Suprapubic skin (tissue), 4 donors: ENCODE results near the gene KCND3. TPM values are rescaled to one million over a fixed set of nuclear protein-coding genes. Genes with fewer than 3 reads are reported as not detected.
A peak's percentile ranks its signal among the peaks of the same experiment; 100 is the strongest.

ENCODE experiments used
- DNase-seq, 2 donors: peaks; one replicate each; pipeline ENCODE4 v3.0.0-alpha.2; 2019; ENCODE audit warnings: low spot score in 2 of 2
- H3K27ac ChIP-seq: fragments of 200-600 bp; sonication (generic); one replicate; pipeline ENCODE4 v1.5.1; 2019
- H3K27me3 ChIP-seq: fragments of 200-600 bp; sonication (generic); one replicate; pipeline ENCODE4 v1.5.1; 2019
- H3K36me3 ChIP-seq: fragments of 200-600 bp; sonication (generic); one replicate; pipeline ENCODE4 v1.5.1; 2019
- H3K4me1 ChIP-seq: fragments of 200-600 bp; sonication (generic); one replicate; pipeline ENCODE4 v1.5.1; 2019
- H3K4me3 ChIP-seq: fragments of 200-600 bp; sonication (generic); one replicate; pipeline ENCODE4 v1.5.1; 2019; ENCODE audit warnings: mild to moderate bottlenecking
- H3K9me3 ChIP-seq: fragments of 200-600 bp; sonication (generic); one replicate; pipeline ENCODE4 v1.5.1; 2019
- CTCF ChIP-seq, 2 donors: fragments of 200-600 bp in 1 of 2; fragments of 450-650 bp in 1 of 2; sonication (generic) in 1 of 2; IDR thresholded peaks; one replicate each; pipeline ENCODE4 v1.5.1; 2016 to 2019; ENCODE audit warnings: antibody characterized with exemption in 2 of 2, mild to moderate bottlenecking in 1 of 2, moderate library complexity in 1 of 2
- EP300 ChIP-seq: sonication (generic); formaldehyde crosslinking; IDR thresholded peaks from one replicate; pipeline ENCODE4 v1.6.1; 2017; ENCODE audit warnings: antibody characterized with exemption
- POLR2A ChIP-seq, 2 donors: fragments of 450-650 bp; IDR thresholded peaks; one replicate each; pipeline ENCODE4 v1.6.1; 2017; ENCODE audit warnings: antibody characterized with exemption in 2 of 2, mild to moderate bottlenecking in 2 of 2, moderate library complexity in 2 of 2
- POLR2AphosphoS5 ChIP-seq, 3 donors: sonication (generic); formaldehyde crosslinking; IDR thresholded peaks; one replicate each; pipeline ENCODE4 v1.6.1; 2017; ENCODE audit warnings: antibody characterized with exemption in 3 of 3
- WGBS: methylation state at CpG from one replicate; pipeline ENCODE4 v1.1.5; 2018; 5-methylcytosine and 5-hydroxymethylcytosine counted together
- total RNA-seq, 4 donors: library from RNA; depleted of rRNA; stranded (reverse); fragments of >200 nt; gene quantifications; one replicate each; pipeline ENCODE4 v1.1.0, GENCODE V29; 2016

KCND3 gene
- total RNA-seq, 4 donors from 2014 or later = 6.8 to 11.4 (median 10.2) TPM

- 94% methylated on average over 8 of the region's 10 CpGs for WGBS
- peak in 1 of 2 donors; percentile 52 for DNase-seq
- TF ChIP-seq EP300 = no peak
- TF ChIP-seq CTCF (IDR thresholded peaks at IDR 0.05) = no peak
- TF ChIP-seq POLR2AphosphoS5 (IDR thresholded peaks at IDR 0.05) = no peak
- no peak for TF ChIP-seq POLR2A (IDR thresholded peaks at IDR 0.05)
Observed at GRCh38 chr1:111934106-111934852, 55.2 kb downstream of the KCND3 start.

GRCh38 chr1:111930356-111930755, 59.1 kb downstream of the KCND3 start:
- H3K4me3 ChIP-seq = no peak overlapping the region
- H3K4me1 ChIP-seq = no peaks in the 10 kb centered on the region
- WGBS = 80% methylated on average over 3 of the region's 3 CpGs
- H3K36me3 ChIP-seq = no peaks in the 10 kb centered on the region
- H3K9me3 ChIP-seq = no peaks in the 10 kb centered on the region
- H3K27me3 ChIP-seq = no peaks in the 10 kb centered on the region
- DNase-seq = peak in 1 of 2 donors; percentile 67
- no peak overlapping the region for H3K27ac ChIP-seq
- TF ChIP-seq POLR2A (IDR thresholded peaks at IDR 0.05) (no peak), POLR2AphosphoS5 (IDR thresholded peaks at IDR 0.05) (no peak), CTCF (IDR thresholded peaks at IDR 0.05) (no peak), EP300 (no peak)

More at GRCh38 chr1:111934106-111934852, 55.2 kb downstream of the KCND3 start:
- Histone ChIP-seq H3K27ac (no peak overlapping the region), H3K27me3 (no peaks in the 10 kb centered on the region), H3K9me3 (no peaks in the 10 kb centered on the region), H3K4me1 (no peaks in the 10 kb centered on the region), H3K36me3 (no peaks in the 10 kb centered on the region), H3K4me3 (no peak overlapping the region)

- no peak overlapping the region for H3K27ac ChIP-seq
- no peaks in the 10 kb centered on the region for H3K4me1 ChIP-seq
- TF ChIP-seq EP300 (no peak), POLR2A (IDR thresholded peaks at IDR 0.05) (no peak), CTCF (IDR thresholded peaks at IDR 0.05) (no peak), POLR2AphosphoS5 (IDR thresholded peaks at IDR 0.05) (no peak)
- no peaks in the 10 kb centered on the region for H3K36me3 ChIP-seq
- H3K4me3 ChIP-seq = no peak overlapping the region
- H3K9me3 ChIP-seq = no peaks in the 10 kb centered on the region
- DNase-seq = peak in 1 of 2 donors; percentile 44
- H3K27me3 ChIP-seq = no peaks in the 10 kb centered on the region
- 79% methylated on average over 4 of the region's 4 CpGs for WGBS
Observed at GRCh38 chr1:111928531-111928930, 60.9 kb downstream of the KCND3 start.

- H3K9me3 ChIP-seq = no peaks in the 10 kb centered on the region
- WGBS = 55% methylated on average over 2 of the region's 2 CpGs
- no peaks in the 10 kb centered on the region for H3K4me1 ChIP-seq
- H3K4me3 ChIP-seq = no peak overlapping the region
- TF ChIP-seq CTCF (IDR thresholded peaks at IDR 0.05) = no peak
- no peak for TF ChIP-seq POLR2A (IDR thresholded peaks at IDR 0.05)
- no peak for TF ChIP-seq EP300
- H3K36me3 ChIP-seq = no peaks in the 10 kb centered on the region
- H3K27ac ChIP-seq = no peak overlapping the region
- DNase-seq = peak in 1 of 2 donors; percentile 16
- no peaks in the 10 kb centered on the region for H3K27me3 ChIP-seq
Observed at GRCh38 chr1:111927652-111928051, 61.8 kb downstream of the KCND3 start.

GRCh38 chr1:111924786-111925185, 64.7 kb downstream of the KCND3 start:
- 54% methylated on average over 2 of the region's 2 CpGs for WGBS
- Histone ChIP-seq H3K4me1 (peaks cover 8% of the 10 kb centered on the region), H3K9me3 (no peaks in the 10 kb centered on the region), H3K4me3 (no peak overlapping the region), H3K36me3 (no peaks in the 10 kb centered on the region), H3K27ac (no peak overlapping the region), H3K27me3 (no peaks in the 10 kb centered on the region)
- TF ChIP-seq POLR2A (IDR thresholded peaks at IDR 0.05) (no peak), EP300 (no peak), POLR2AphosphoS5 (IDR thresholded peaks at IDR 0.05) (no peak), CTCF (IDR thresholded peaks at IDR 0.05) (no peak)
- DNase-seq = peak in 1 of 2 donors; percentile 50
